Measurements from ENCODE around the gene ATG5. TPM values are rescaled to one million over a fixed set of nuclear protein-coding genes. Genes with fewer than 3 reads are reported as not detected.

The ATG5 gene
- total RNA-seq, 1 experiment from 2014 or later: 35.1 TPM

GRCh38 chr6:106360410-106360988 lies 34.9 kb upstream of the ATG5 start, which contains the start of gene CRYBG1:
CRYBG1 (plus strand) TSS chr6:106360717; CDS start chr6:106360909, 192 bp downstream.
- CTCF ChIA-PET: interaction anchor here (0.6 to 1.9 kb wide), 9 partner anchors 8 to 667 kb away, joined by 3 to 10 read pairs (median 3); partner anchors contain the start of gene MTRES1
- BruUV-seq (replicated peaks): no TSS peak
- Mint-ChIP-seq H3K27me3 (ENCODE audit: unreplicated experiment) (no peaks in the 10 kb centered on the region), H3K9me3 (ENCODE audit: low read depth, unreplicated experiment) (no peaks in the 10 kb centered on the region), H3K4me1 (ENCODE audit: low read depth, unreplicated experiment) (peaks cover 13% of the 10 kb centered on the region), H3K4me3 (ENCODE audit: low read depth, unreplicated experiment) (peak within 1 kb of the TSS; percentile 92), H3K36me3 (ENCODE audit: insufficient read depth, unreplicated experiment) (peaks cover 20% of the 10 kb centered on the region), H3K27ac (ENCODE audit: unreplicated experiment) (no peak within 1 kb of the TSS)
- DNase-seq: peak; percentile 96
- peak; percentile 97 for TF ChIP-seq CTCF (IDR thresholded peaks at IDR 0.05; ENCODE audit: unreplicated experiment)
- intact Hi-C loops (cut with micrococcal nuclease; ENCODE audit: unreplicated experiment): loop anchor here (2.0 kb wide), 1 partner anchor 84 kb away; no protein-coding TSS in a partner anchor

- CTCF ChIA-PET: interaction anchor here (1.2 to 1.9 kb wide), 3 partner anchors 21 to 83 kb away, joined by 3 to 10 read pairs (median 5); no protein-coding TSS in a partner anchor
- no peaks in the 10 kb centered on the region for H3K9me3 Mint-ChIP-seq (ENCODE audit: low read depth, unreplicated experiment)
- H3K36me3 Mint-ChIP-seq (ENCODE audit: insufficient read depth, unreplicated experiment): peaks cover 20% of the 10 kb centered on the region
- H3K4me3 Mint-ChIP-seq (ENCODE audit: low read depth, unreplicated experiment): peak overlapping the region; percentile 92
- peaks cover 13% of the 10 kb centered on the region for H3K4me1 Mint-ChIP-seq (ENCODE audit: low read depth, unreplicated experiment)
- intact Hi-C loops (cut with micrococcal nuclease; ENCODE audit: unreplicated experiment): loop anchor here (2.0 kb wide), 1 partner anchor 85 kb away; no protein-coding TSS in a partner anchor
- no peak overlapping the region for H3K27ac Mint-ChIP-seq (ENCODE audit: unreplicated experiment)
- H3K27me3 Mint-ChIP-seq (ENCODE audit: unreplicated experiment): no peaks in the 10 kb centered on the region
- TF ChIP-seq CTCF (IDR thresholded peaks at IDR 0.05; ENCODE audit: unreplicated experiment): no peak
- BruUV-seq (replicated peaks): no TSS peak
- DNase-seq: no peak
Measured at GRCh38 chr6:106359959-106360409, 34.4 kb upstream of the ATG5 start.

DNA sequence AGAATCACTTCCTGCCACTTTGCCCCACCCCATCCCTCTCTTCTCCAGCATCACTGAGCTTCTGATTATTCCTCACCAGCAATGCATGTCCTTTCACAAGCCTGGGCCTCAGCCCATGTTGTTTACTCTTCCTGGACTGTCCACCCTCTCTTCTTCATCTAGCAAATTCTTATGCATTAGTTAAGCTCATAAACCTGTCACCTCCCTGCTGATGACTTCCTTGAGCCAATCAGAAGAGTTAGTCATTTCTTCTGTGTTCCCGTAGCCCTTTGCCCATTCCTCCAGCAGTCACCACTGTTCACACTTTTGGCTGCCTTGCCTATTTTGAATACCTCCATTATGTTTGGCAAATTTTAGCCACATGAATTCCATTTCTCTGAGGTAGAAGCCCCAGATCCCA lies 30.8 kb upstream of the ATG5 start:
- peaks cover 16% of the 10 kb centered on the region for H3K36me3 Mint-ChIP-seq (ENCODE audit: insufficient read depth, unreplicated experiment)
- no peak for TF ChIP-seq CTCF (IDR thresholded peaks at IDR 0.05; ENCODE audit: unreplicated experiment)
- H3K4me1 Mint-ChIP-seq (ENCODE audit: low read depth, unreplicated experiment): peaks cover under 1% of the 10 kb centered on the region
- H3K4me3 Mint-ChIP-seq (ENCODE audit: low read depth, unreplicated experiment): no peak overlapping the region
- H3K27ac Mint-ChIP-seq (ENCODE audit: unreplicated experiment): no peak overlapping the region
- intact Hi-C loops (cut with micrococcal nuclease; ENCODE audit: unreplicated experiment): no loop called here
- DNase-seq: no peak
- CTCF ChIA-PET: interaction anchor here (1.3 kb wide), 1 partner anchor 17 kb away, joined by 3 read pairs; no protein-coding TSS in a partner anchor
- peaks cover 3% of the 10 kb centered on the region for H3K9me3 Mint-ChIP-seq (ENCODE audit: low read depth, unreplicated experiment)
- no TSS peak for BruUV-seq (replicated peaks)
- no peaks in the 10 kb centered on the region for H3K27me3 Mint-ChIP-seq (ENCODE audit: unreplicated experiment)

GRCh38 chr6:106347219-106347618 lies 21.7 kb upstream of the ATG5 start:
- H3K4me3 Mint-ChIP-seq (ENCODE audit: low read depth, unreplicated experiment): no peak overlapping the region
- no peaks in the 10 kb centered on the region for H3K27me3 Mint-ChIP-seq (ENCODE audit: unreplicated experiment)
- no peak for TF ChIP-seq CTCF (IDR thresholded peaks at IDR 0.05; ENCODE audit: unreplicated experiment)
- H3K27ac Mint-ChIP-seq (ENCODE audit: unreplicated experiment): no peak overlapping the region
- no peaks in the 10 kb centered on the region for H3K4me1 Mint-ChIP-seq (ENCODE audit: low read depth, unreplicated experiment)
- no peak for DNase-seq
- H3K9me3 Mint-ChIP-seq (ENCODE audit: low read depth, unreplicated experiment): no peaks in the 10 kb centered on the region
- BruUV-seq (replicated peaks): no TSS peak
- H3K36me3 Mint-ChIP-seq (ENCODE audit: insufficient read depth, unreplicated experiment): no peaks in the 10 kb centered on the region
- CTCF ChIA-PET: interaction anchor here (0.6 to 1.4 kb wide), 3 partner anchors 11 to 104 kb away, joined by 4 to 5 read pairs (median 4); partner anchors contain the start of gene CRYBG1
- intact Hi-C loops (cut with micrococcal nuclease; ENCODE audit: unreplicated experiment): no loop called here

Measured in Calu3 (cell line).